Osteoblast (primary cell): ENCODE results near the gene HAGHL. TPM values are rescaled to one million over a fixed set of nuclear protein-coding genes. Genes with fewer than 3 reads are reported as not detected.

ENCODE experiments used
- DNase-seq: peaks from one replicate; pipeline ENCODE4 v3.0.0; 2011; ENCODE audit warnings: low spot score, mixed read lengths; ENCODE audit not compliant: insufficient read length; ENCODE audit errors: missing footprints
- H2AFZ ChIP-seq: 2 replicates; pipeline ENCODE4 v1.6.0; 2011; ENCODE audit warnings: mild to moderate bottlenecking, low read length
- H3K27ac ChIP-seq: 2 replicates; pipeline ENCODE4 v1.5.1; 2011; ENCODE audit warnings: mild to moderate bottlenecking, low read depth, low read length, moderate library complexity
- H3K27me3 ChIP-seq: 2 replicates; pipeline ENCODE4 v1.6.0; 2012; ENCODE audit warnings: mild to moderate bottlenecking, control low read depth, inconsistent platforms, low read length, moderate library complexity; ENCODE audit not compliant: insufficient read depth
- H3K36me3 ChIP-seq: 2 replicates; pipeline ENCODE4 v1.5.1; 2011; ENCODE audit warnings: mild to moderate bottlenecking, low read length, control low read depth, moderate library complexity; ENCODE audit not compliant: insufficient read depth
- H3K4me1 ChIP-seq: 2 replicates; pipeline ENCODE4 v1.5.1; 2011; ENCODE audit warnings: mild to moderate bottlenecking, low read length, control low read depth, moderate library complexity; ENCODE audit not compliant: insufficient read depth
- H3K4me2 ChIP-seq: 2 replicates; pipeline ENCODE4 v1.6.0; 2011; ENCODE audit warnings: mild to moderate bottlenecking, low read length; ENCODE audit not compliant: insufficient read depth
- H3K4me3 ChIP-seq: fragments of 200-600 bp; sonication (generic); 3 replicates; pipeline ENCODE4 v1.5.1; 2012; ENCODE audit warnings: mild to moderate bottlenecking, low read length, inconsistent platforms; ENCODE audit not compliant: insufficient read depth
- H3K79me2 ChIP-seq: 2 replicates; pipeline ENCODE4 v1.6.0; 2012; ENCODE audit warnings: mild to moderate bottlenecking, low read length, control low read depth, inconsistent platforms; ENCODE audit not compliant: insufficient read depth
- H3K9me3 ChIP-seq: 2 replicates; pipeline ENCODE4 v1.5.1; 2011; ENCODE audit warnings: low read depth, low read length, control low read depth
- H4K20me1 ChIP-seq: 2 replicates; pipeline ENCODE4 v1.6.0; 2012; ENCODE audit warnings: mild to moderate bottlenecking, low read length, control low read depth; ENCODE audit not compliant: insufficient read depth
- CTCF ChIP-seq: IDR thresholded peaks from 2 replicates; pipeline ENCODE4 v1.5.1; 2011; ENCODE audit warnings: mild to moderate bottlenecking, low read depth, low read length, moderate library complexity; ENCODE audit errors: extremely low read depth
- total RNA-seq: library from RNA; depleted of rRNA; stranded (reverse); fragments of >200 nt; gene quantifications from 2 replicates; pipeline ENCODE4 v1.2.3, GENCODE V29; 2012

The HAGHL gene
- total RNA-seq, 1 donor: 16.3 TPM

- Histone ChIP-seq H3K4me3 (no peak overlapping the region), H3K9me3 (no peaks in the 10 kb centered on the region), H3K4me1 (peaks cover 5% of the 10 kb centered on the region), H3K4me2 (no peak overlapping the region), H3K79me2 (no peaks in the 10 kb centered on the region), H3K27me3 (no peaks in the 10 kb centered on the region), H3K27ac (no peak overlapping the region), H4K20me1 (peaks cover 4% of the 10 kb centered on the region), H3K36me3 (peaks cover 6% of the 10 kb centered on the region), H2AFZ (no peak overlapping the region)
- no peak for TF ChIP-seq CTCF
- DNase-seq: peak; percentile 87
Observed at GRCh38 chr16:729768-730665, 3.1 kb downstream of the HAGHL start.

- Histone ChIP-seq H3K4me3 (no peak overlapping the region), H3K36me3 (peaks cover 11% of the 10 kb centered on the region), H3K4me1 (peaks cover 5% of the 10 kb centered on the region), H3K27ac (no peak overlapping the region), H3K79me2 (no peaks in the 10 kb centered on the region), H3K9me3 (no peaks in the 10 kb centered on the region), H3K4me2 (no peak overlapping the region), H4K20me1 (peaks cover 4% of the 10 kb centered on the region), H2AFZ (no peak overlapping the region), H3K27me3 (no peaks in the 10 kb centered on the region)
- TF ChIP-seq CTCF: no peak
- DNase-seq: no peak
Observed at GRCh38 chr16:730666-731509, 4.0 kb downstream of the HAGHL start.

GRCh38 chr16:732332-732731 lies 5.4 kb downstream of the HAGHL start:
- DNase-seq: no peak
- Histone ChIP-seq H4K20me1 (peaks cover 4% of the 10 kb centered on the region), H2AFZ (no peak overlapping the region), H3K79me2 (no peaks in the 10 kb centered on the region), H3K4me3 (no peak overlapping the region), H3K4me2 (no peak overlapping the region), H3K27ac (no peak overlapping the region), H3K36me3 (peaks cover 24% of the 10 kb centered on the region), H3K27me3 (no peaks in the 10 kb centered on the region), H3K4me1 (peaks cover 2% of the 10 kb centered on the region), H3K9me3 (no peaks in the 10 kb centered on the region)
- TF ChIP-seq CTCF: no peak

GRCh38 chr16:732936-733335 lies 6.0 kb downstream of the HAGHL start:
- no peak overlapping the region for H3K4me2 ChIP-seq
- H4K20me1 ChIP-seq: peaks cover 4% of the 10 kb centered on the region
- no peak overlapping the region for H2AFZ ChIP-seq
- peaks cover 26% of the 10 kb centered on the region for H3K36me3 ChIP-seq
- no peak overlapping the region for H3K27ac ChIP-seq
- TF ChIP-seq CTCF: no peak
- no peaks in the 10 kb centered on the region for H3K4me1 ChIP-seq
- DNase-seq: peak; percentile 79
- no peaks in the 10 kb centered on the region for H3K9me3 ChIP-seq
- no peak overlapping the region for H3K4me3 ChIP-seq
- H3K79me2 ChIP-seq: no peaks in the 10 kb centered on the region
- no peaks in the 10 kb centered on the region for H3K27me3 ChIP-seq
